ENCODE measurements around the gene IRX5. TPM values are rescaled to one million over a fixed set of nuclear protein-coding genes. Genes with fewer than 3 reads are reported as not detected.

The IRX5 gene
- total RNA-seq, 1 donor from 2014 or later: 17.4 TPM

DNA sequence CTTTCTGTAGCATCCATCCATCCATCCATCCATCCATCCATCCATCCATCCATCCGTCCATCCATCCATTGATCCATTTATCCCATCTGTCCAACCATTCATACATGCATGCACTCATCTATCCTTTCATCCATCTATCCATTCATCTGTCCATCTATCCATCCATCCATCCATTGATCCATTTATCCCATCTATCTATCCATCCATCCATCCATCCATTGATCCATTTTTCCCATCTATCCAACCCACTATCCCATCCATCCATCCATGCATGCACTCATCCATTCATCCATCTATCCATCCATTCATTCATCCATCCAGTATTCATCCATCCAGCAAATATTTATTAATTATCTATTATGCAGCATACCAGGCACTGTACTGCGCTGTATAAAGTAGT, 34.8 kb downstream of the IRX5 start:
- H3K4me3 ChIP-seq (ENCODE audit: low read depth, low read length): no peak overlapping the region
- TF ChIP-seq, protein P1, sequence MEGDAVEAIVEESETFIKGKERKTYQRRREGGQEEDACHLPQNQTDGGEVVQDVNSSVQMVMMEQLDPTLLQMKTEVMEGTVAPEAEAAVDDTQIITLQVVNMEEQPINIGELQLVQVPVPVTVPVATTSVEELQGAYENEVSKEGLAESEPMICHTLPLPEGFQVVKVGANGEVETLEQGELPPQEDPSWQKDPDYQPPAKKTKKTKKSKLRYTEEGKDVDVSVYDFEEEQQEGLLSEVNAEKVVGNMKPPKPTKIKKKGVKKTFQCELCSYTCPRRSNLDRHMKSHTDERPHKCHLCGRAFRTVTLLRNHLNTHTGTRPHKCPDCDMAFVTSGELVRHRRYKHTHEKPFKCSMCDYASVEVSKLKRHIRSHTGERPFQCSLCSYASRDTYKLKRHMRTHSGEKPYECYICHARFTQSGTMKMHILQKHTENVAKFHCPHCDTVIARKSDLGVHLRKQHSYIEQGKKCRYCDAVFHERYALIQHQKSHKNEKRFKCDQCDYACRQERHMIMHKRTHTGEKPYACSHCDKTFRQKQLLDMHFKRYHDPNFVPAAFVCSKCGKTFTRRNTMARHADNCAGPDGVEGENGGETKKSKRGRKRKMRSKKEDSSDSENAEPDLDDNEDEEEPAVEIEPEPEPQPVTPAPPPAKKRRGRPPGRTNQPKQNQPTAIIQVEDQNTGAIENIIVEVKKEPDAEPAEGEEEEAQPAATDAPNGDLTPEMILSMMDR (conservative IDR thresholded peaks at IDR 0.05; ENCODE audit: low read depth, low read length): no peak
- no peak for DNase-seq (ENCODE audit: low read depth)

DNA sequence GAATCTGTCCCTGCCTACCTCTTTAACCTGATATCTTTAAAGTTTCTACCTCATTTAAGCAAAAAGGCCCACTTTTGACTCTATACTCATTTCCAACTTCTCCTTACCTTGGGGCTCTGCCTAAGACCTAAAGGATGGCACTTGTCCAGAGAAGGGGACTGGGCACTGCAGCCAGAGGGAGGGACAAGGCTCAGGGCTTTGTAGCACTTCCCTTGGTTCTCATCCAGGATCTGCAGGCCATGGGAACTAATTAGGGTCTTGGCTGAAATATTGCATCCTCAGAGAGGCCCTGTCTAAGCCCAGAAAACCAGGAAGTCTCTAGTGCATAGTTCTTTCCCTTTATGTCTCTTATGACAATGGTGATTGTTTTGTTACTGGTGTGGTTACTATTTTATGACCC, 37.3 kb downstream of the IRX5 start:
- H3K4me3 ChIP-seq (ENCODE audit: low read depth, low read length): no peak overlapping the region
- no peak for DNase-seq (ENCODE audit: low read depth)
- TF ChIP-seq, protein P1 (conservative IDR thresholded peaks at IDR 0.05; ENCODE audit: low read depth, low read length): no peak

DNA sequence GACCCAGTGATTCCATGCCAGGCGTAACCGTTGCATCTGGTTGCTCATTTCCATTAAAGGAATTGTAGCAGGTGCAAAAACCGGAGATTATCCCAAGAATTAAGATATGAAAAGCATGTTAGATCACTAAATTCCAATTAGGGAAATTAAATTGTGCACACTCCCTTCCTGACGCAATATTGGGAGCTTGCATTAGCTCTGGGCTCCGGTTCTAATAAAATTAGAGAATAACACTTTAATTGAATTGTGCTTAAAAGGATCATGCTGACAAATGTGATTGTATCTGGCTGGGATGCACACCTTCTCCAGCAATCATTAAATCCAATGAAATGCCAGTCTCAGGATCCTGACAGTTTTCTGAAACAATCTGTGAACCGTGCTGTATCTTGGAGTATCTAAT, 38.1 kb downstream of the IRX5 start:
- DNase-seq (ENCODE audit: low read depth): no peak
- no peak overlapping the region for H3K4me3 ChIP-seq (ENCODE audit: low read depth, low read length)
- TF ChIP-seq, protein P1 (conservative IDR thresholded peaks at IDR 0.05; ENCODE audit: low read depth, low read length): no peak

DNA sequence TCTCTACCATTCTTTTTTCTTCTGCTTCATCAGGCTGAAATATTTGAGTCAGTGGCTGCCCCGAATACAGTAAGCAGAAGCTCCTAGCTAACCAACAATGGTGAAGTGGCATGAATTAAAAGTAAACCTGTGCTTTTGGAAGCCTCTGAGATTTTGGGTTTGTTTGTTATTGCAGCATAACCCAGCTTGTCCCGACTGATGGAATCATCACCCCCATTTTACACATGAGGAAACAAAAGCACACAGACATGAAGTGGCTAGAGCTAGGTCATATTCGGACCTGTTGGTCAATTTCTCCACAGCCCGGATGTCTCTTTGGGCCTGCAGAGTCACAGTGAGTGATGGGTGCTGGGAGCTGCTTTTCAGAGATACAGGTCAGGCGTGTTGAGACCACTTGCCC, 39.4 kb downstream of the IRX5 start:
- no peak for DNase-seq (ENCODE audit: low read depth)
- no peak overlapping the region for H3K4me3 ChIP-seq (ENCODE audit: low read depth, low read length)
- TF ChIP-seq, protein P1 (conservative IDR thresholded peaks at IDR 0.05; ENCODE audit: low read depth, low read length): no peak

DNA sequence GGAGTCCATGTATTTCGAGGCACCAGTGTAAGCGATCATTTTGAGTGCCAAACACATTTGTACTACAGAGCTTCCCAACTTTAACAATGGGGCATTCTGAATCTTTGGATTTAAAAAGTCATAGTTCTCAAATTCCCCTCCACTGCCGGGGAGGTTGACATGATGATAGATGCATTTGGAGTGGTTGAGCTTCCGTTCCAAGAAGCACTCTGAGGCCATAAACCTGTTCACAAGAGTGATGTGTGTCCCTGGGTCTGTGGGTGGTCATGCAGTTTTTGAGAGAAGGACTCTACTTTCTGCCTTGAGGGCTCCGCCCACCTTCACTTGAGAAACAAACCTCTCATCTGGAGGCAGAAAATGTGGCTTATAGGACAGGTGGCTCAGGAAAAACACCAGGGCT, 43.7 kb downstream of the IRX5 start:
- TF ChIP-seq, protein P1 (conservative IDR thresholded peaks at IDR 0.05; ENCODE audit: low read depth, low read length): no peak
- H3K4me3 ChIP-seq (ENCODE audit: low read depth, low read length): no peak overlapping the region
- no peak for DNase-seq (ENCODE audit: low read depth)

DNA sequence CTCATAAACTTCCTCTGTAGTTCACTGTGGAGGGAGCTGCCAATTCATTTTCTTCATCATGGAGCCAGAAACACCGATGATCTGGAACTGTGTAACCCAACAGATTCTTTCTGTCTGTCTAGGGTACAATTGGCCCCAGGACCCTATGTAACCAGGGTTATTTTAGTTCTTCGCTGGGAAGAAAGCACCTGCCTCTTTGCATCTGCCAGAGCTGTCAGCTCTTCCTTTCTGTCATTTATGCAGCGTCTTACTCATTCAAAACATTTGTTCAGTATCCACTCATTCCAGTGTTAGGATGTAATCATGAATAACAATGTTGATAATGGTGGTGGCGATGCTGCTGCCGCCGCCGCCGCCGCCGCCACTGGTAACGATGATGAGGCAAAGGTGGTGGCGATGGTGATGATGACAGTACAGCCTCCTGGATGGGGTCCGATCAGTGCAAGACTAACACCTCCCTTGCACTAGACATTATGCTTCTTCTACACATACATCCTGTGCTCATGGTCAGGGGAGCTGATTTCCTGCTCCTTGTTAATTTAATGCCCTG, 46.1 kb downstream of the IRX5 start:
- TF ChIP-seq, protein P1 (conservative IDR thresholded peaks at IDR 0.05; ENCODE audit: low read depth, low read length): no peak
- no peak overlapping the region for H3K4me3 ChIP-seq (ENCODE audit: low read depth, low read length)
- DNase-seq (ENCODE audit: low read depth): no peak

DNA sequence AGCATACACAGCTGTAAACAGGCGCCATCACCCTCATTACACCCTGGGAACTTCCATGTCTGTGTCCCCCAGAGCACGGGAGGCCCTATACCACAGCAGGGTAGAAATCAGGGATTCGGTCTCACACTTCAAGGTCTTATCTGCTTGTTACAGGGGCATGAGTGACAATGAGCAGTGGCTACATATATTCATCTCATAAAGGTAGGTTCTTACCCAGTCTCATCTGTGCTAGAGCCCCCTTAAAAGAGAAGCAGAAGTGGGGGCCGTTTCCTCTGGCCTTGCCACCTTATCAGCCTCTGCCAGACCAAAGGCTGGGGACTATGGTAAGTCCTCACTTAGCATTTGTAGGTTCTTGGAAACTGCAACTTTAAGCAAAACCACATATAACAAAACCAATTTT, 46.5 kb downstream of the IRX5 start:
- TF ChIP-seq, protein P1 (conservative IDR thresholded peaks at IDR 0.05; ENCODE audit: low read depth, low read length): no peak
- no peak for DNase-seq (ENCODE audit: low read depth)

More for the DNA sequence above, 46.5 kb downstream of the IRX5 start:
- no peak overlapping the region for H3K4me3 ChIP-seq (ENCODE audit: low read depth, low read length)

All from epithelial cell of proximal tubule (primary cell).